IMR-90 (cell line): ENCODE results near the gene PAPPA. TPM values are rescaled to one million over a fixed set of nuclear protein-coding genes. Genes with fewer than 3 reads are reported as not detected.

Source experiments
- ATAC-seq: fragments of 200-7000 bp; cut with Tn5 transposase; 2 replicates; pipeline ENCODE4 v1.9.1; 2020; ENCODE audit warnings: low read depth, mild to moderate bottlenecking, moderate library complexity
- BruUV-seq: library from RNA; stranded (reverse); fragments of 400-500 nt; replicated peaks from 2 replicates; lab custom pipeline; 2021; lab: Mats Ljungman, UMichigan
- CTCF ChIA-PET: fragments of 300-600 bp; formaldehyde crosslinking; extraction: SDS; loops from one replicate; lab custom pipeline; 2021; ENCODE audit warnings: antibody characterized with exemption; lab: Yijun Ruan, JAX
- POLR2A ChIA-PET: fragments of 300-600 bp; sonication (Branson Sonifier 250); formaldehyde crosslinking; loops from one replicate; lab custom pipeline; 2022; ENCODE audit warnings: antibody characterized with exemption; ENCODE audit not compliant: unreplicated experiment; lab: Charles Lee
- DNase-seq: peaks from one replicate; pipeline ENCODE4 v3.0.0; 2013
- H2AFZ ChIP-seq: replicated peaks from 2 replicates; pipeline ENCODE3; 2013; ENCODE audit warnings: low read length, mild to moderate bottlenecking; ENCODE audit not compliant: poor library complexity
- H2AK5ac ChIP-seq: 2 replicates; pipeline ENCODE4 v1.6.1; 2013; ENCODE audit warnings: low read depth, low read length, inconsistent platforms
- H2AK9ac ChIP-seq: replicated peaks from 2 replicates; pipeline ENCODE3; 2013; ENCODE audit warnings: mild to moderate bottlenecking, low read depth, low read length, moderate library complexity; ENCODE audit not compliant: poor library complexity
- H2BK120ac ChIP-seq: 2 replicates; pipeline ENCODE4 v1.6.1; 2013; ENCODE audit warnings: low read depth, low read length, inconsistent platforms
- H2BK15ac ChIP-seq: 3 replicates; pipeline ENCODE4 v1.6.1; 2013; ENCODE audit warnings: low read depth, low read length, inconsistent platforms
- H2BK20ac ChIP-seq: 2 replicates; pipeline ENCODE4 v1.6.1; 2013; ENCODE audit warnings: low read depth, mild to moderate bottlenecking, inconsistent platforms, low read length, moderate library complexity
- H2BK5ac ChIP-seq: 2 replicates; pipeline ENCODE4 v1.6.1; 2013; ENCODE audit warnings: mild to moderate bottlenecking, low read depth, low read length, inconsistent platforms; ENCODE audit not compliant: poor library complexity, severe bottlenecking
- H3K14ac ChIP-seq: replicated peaks from 2 replicates; pipeline ENCODE4 v1.6.1; 2013; ENCODE audit warnings: low read depth, low read length, inconsistent platforms
- H3K18ac ChIP-seq: 2 replicates; pipeline ENCODE4 v1.6.1; 2013; ENCODE audit warnings: low read depth, low read length, control low read depth
- H3K23ac ChIP-seq: 2 replicates; pipeline ENCODE4 v1.6.1; 2013; ENCODE audit warnings: low read depth, low read length, inconsistent platforms
- H3K27ac ChIP-seq: 2 replicates; pipeline ENCODE4 v1.5.1; 2013; ENCODE audit warnings: mild to moderate bottlenecking, control low read depth, low read length; ENCODE audit not compliant: insufficient read depth
- H3K27me3 ChIP-seq: 2 replicates; pipeline ENCODE4 v1.6.1; 2013; ENCODE audit warnings: low read length; ENCODE audit not compliant: control insufficient read depth, insufficient read depth
- H3K36me3 ChIP-seq: 2 replicates; pipeline ENCODE4 v1.6.1; 2013; ENCODE audit warnings: low read length, mixed read lengths; ENCODE audit not compliant: control insufficient read depth, insufficient read depth
- H3K4ac ChIP-seq: 2 replicates; pipeline ENCODE4 v1.6.1; 2013; ENCODE audit warnings: low read depth, low read length, inconsistent platforms
- H3K4me1 ChIP-seq: 2 replicates; pipeline ENCODE4 v1.6.1; 2013; ENCODE audit warnings: low read length, mixed read lengths; ENCODE audit not compliant: control insufficient read depth, insufficient read depth
- H3K4me2 ChIP-seq: 2 replicates; pipeline ENCODE4 v1.6.1; 2013; ENCODE audit warnings: low read depth, mild to moderate bottlenecking, control low read depth, low read length, moderate library complexity
- H3K4me3 ChIP-seq: 2 replicates; pipeline ENCODE4 v1.5.1; 2013; ENCODE audit warnings: low read depth, mild to moderate bottlenecking, control low read depth, low read length, moderate library complexity; ENCODE audit not compliant: insufficient read depth
- H3K56ac ChIP-seq: 2 replicates; pipeline ENCODE4 v1.6.1; 2013; ENCODE audit warnings: low read length, inconsistent platforms; ENCODE audit not compliant: insufficient read depth; ENCODE audit errors: extremely low read depth
- H3K79me1 ChIP-seq, 2 experiments: 2 replicates each; pipeline ENCODE4 v1.6.1; 2013; ENCODE audit warnings: low read length in 2 of 2, inconsistent platforms in 1 of 2, low read depth in 1 of 2
- H3K9ac ChIP-seq: 2 replicates; pipeline ENCODE4 v1.6.1; 2013; ENCODE audit warnings: low read depth, low read length, control low read depth
- H3K9me1 ChIP-seq: 2 replicates; pipeline ENCODE4 v1.6.1; 2013; ENCODE audit warnings: low read length, inconsistent platforms; ENCODE audit not compliant: insufficient read depth
- H3K9me3 ChIP-seq: 2 replicates; pipeline ENCODE4 v1.6.1; 2013; ENCODE audit warnings: low read length; ENCODE audit not compliant: control insufficient read depth, insufficient read depth
- H4K20me1 ChIP-seq: 2 replicates; pipeline ENCODE4 v1.6.1; 2013; ENCODE audit warnings: low read length, inconsistent platforms; ENCODE audit not compliant: insufficient read depth
- H4K5ac ChIP-seq: 2 replicates; pipeline ENCODE4 v1.6.1; 2013; ENCODE audit warnings: mild to moderate bottlenecking, low read depth, low read length, control low read depth
- H4K8ac ChIP-seq, 2 experiments: 2 replicates each; pipeline ENCODE4 v1.6.1; 2013; ENCODE audit warnings: low read depth in 2 of 2, low read length in 2 of 2, control low read depth in 1 of 2, inconsistent platforms in 1 of 2
- H4K91ac ChIP-seq: 2 replicates; pipeline ENCODE4 v1.6.1; 2013; ENCODE audit warnings: low read depth, low read length, inconsistent platforms; ENCODE audit not compliant: insufficient read depth
- BHLHE40 ChIP-seq: fragments of 150-350 bp; IDR thresholded peaks from 2 replicates; pipeline ENCODE4 v1.6.1; 2016; ENCODE audit warnings: mild to moderate bottlenecking, low read depth, low read length
- CEBPB ChIP-seq: IDR thresholded peaks from 2 replicates; pipeline ENCODE4 v1.6.1; 2012; ENCODE audit warnings: low read depth, low read length, improper control_type of control experiment
- CHD1 ChIP-seq: IDR thresholded peaks from 2 replicates; pipeline ENCODE4 v1.6.1; 2012; ENCODE audit warnings: low read depth, low read length, improper control_type of control experiment
- CTCF ChIP-seq: conservative IDR thresholded peaks from 2 replicates; pipeline ENCODE4 v1.5.1; 2012; ENCODE audit warnings: mild to moderate bottlenecking, low read depth, low read length, improper control_type of control experiment
- ELK1 ChIP-seq: fragments of 150-350 bp; IDR thresholded peaks from 2 replicates; pipeline ENCODE4 v1.6.1; 2016; ENCODE audit warnings: low read depth, mild to moderate bottlenecking, low read length, moderate library complexity, borderline replicate concordance
- MAFK ChIP-seq: IDR thresholded peaks from 2 replicates; pipeline ENCODE4 v1.6.1; 2012; ENCODE audit warnings: low read depth, low read length, improper control_type of control experiment
- MXI1 ChIP-seq: IDR thresholded peaks from 2 replicates; pipeline ENCODE4 v1.6.1; 2012; ENCODE audit warnings: low read depth, mild to moderate bottlenecking, low read length, moderate library complexity, borderline replicate concordance
- POLR2A ChIP-seq: IDR thresholded peaks from 2 replicates; pipeline ENCODE4 v1.6.1; 2012; ENCODE audit warnings: mild to moderate bottlenecking, low read depth, low read length
- RFX5 ChIP-seq: IDR thresholded peaks from 2 replicates; pipeline ENCODE4 v1.8.0; 2012; ENCODE audit warnings: low read depth, mild to moderate bottlenecking, low read length, moderate library complexity
- SMC3 ChIP-seq: fragments of 150-350 bp; IDR thresholded peaks from 2 replicates; pipeline ENCODE4 v1.6.1; 2016; ENCODE audit warnings: low read depth, mild to moderate bottlenecking, antibody characterized with exemption, low read length, moderate library complexity
- USF2 ChIP-seq: fragments of 150-350 bp; IDR thresholded peaks from 2 replicates; pipeline ENCODE4 v1.6.1; 2017; ENCODE audit warnings: mild to moderate bottlenecking, antibody characterized with exemption, low read length, low read depth
- WGBS, 2 experiments: methylation state at CpG; one replicate each; pipeline versions ENCODE4 v1.1.5 to v1.1.7; 2013; ENCODE audit warnings: missing lambda C conversion rate in 2 of 2; ENCODE audit not compliant: insufficient read length in 1 of 2; ENCODE audit errors: extremely low coverage in 2 of 2; 5-methylcytosine and 5-hydroxymethylcytosine counted together
- dilution Hi-C: fragments of 300-500 bp; cut with HindIII; formaldehyde crosslinking; loops from one replicate; pipeline ENCODE4 v1.14.3; 2018; ENCODE audit warnings: low sequenced_read_pairs; ENCODE audit not compliant: unreplicated experiment
- in situ Hi-C: fragments of 300-500 bp; cut with MboI; formaldehyde crosslinking; loops from 3 replicates; pipeline ENCODE4 v1.14.3; 2019; ENCODE audit warnings: low sequenced_read_pairs, inconsistent platforms, mixed read lengths
- intact Hi-C: fragments of 100-400 bp; cut with micrococcal nuclease; formaldehyde crosslinking; loops from 2 replicates; pipeline ENCODE4 v1.10.0; 2022
- polyA plus RNA-seq, 3 experiments: library from polyadenylated mRNA; depleted of rRNA; stranded (reverse); fragments of >200 nt; gene quantifications; 2 replicates each; pipeline ENCODE4 v1.2.3, GENCODE V29; 2012; ENCODE audit warnings: low replicate concordance in 1 of 3
- total RNA-seq: library from RNA; depleted of rRNA; stranded (reverse); fragments of >200 nt; gene quantifications from 2 replicates; pipeline ENCODE4 v1.2.3, GENCODE V29; 2012

The PAPPA gene
- total and polyA plus RNA-seq, 2 of the 4 experiments (the other 2 are of a cell fraction): 8.3 to 12.4 TPM

GRCh38 chr9:116389541-116390302 lies 236.1 kb downstream of the PAPPA start:
- CTCF ChIA-PET: no interaction called here
- no CpG with 5 or more reads among the region's 1 CpG for WGBS, 2 experiments
- dilution Hi-C loops: no loop called here

More at GRCh38 chr9:116389541-116390302, 236.1 kb downstream of the PAPPA start:
- Histone ChIP-seq H3K36me3 (peaks cover 81% of the 10 kb centered on the region), H4K8ac (no peak overlapping the region), H2BK15ac (no peak overlapping the region), H2AK5ac (no peak overlapping the region), H3K4me3 (no peak overlapping the region), H3K23ac (no peak overlapping the region), H2AFZ (no peak overlapping the region), H3K4me2 (no peak overlapping the region), H3K14ac (no peak overlapping the region), H3K18ac (no peak overlapping the region), H4K20me1 (0 out of 2 replicates have a peak, but pooled peaks cover 6% of the 10 kb centered on the region), H3K9me3 (no peaks in the 10 kb centered on the region), H3K79me1 (no peaks in the 10 kb centered on the region), H2BK120ac (no peak overlapping the region), H3K27ac (no peak overlapping the region), H3K9ac (no peak overlapping the region), H3K4me1 (peaks cover 7% of the 10 kb centered on the region), H2BK20ac (no peak overlapping the region), H3K27me3 (no peaks in the 10 kb centered on the region), H3K4ac (no peak overlapping the region), H2BK5ac (no peak overlapping the region), H4K91ac (no peak overlapping the region), H4K5ac (no peak overlapping the region), H2AK9ac (no peak overlapping the region), H3K9me1 (peaks cover 5% of the 10 kb centered on the region), H3K56ac (no peak overlapping the region)
- TF ChIP-seq CEBPB (no peak), RFX5 (no peak), BHLHE40 (no peak), CHD1 (no peak), CTCF (no peak), MAFK (no peak), MXI1 (no peak), SMC3 (no peak), USF2 (no peak), POLR2A (no peak), ELK1 (no peak)
- ATAC-seq (no peak), DNase-seq (no peak)
- in situ Hi-C loops (no loop called here), intact Hi-C loops (no loop called here)
- POLR2A ChIA-PET: no interaction called here
- no TSS peak for BruUV-seq
